ENCODE data around the gene NXN.
"Not testable (repeated sequence)": the region's sequence is repeated elsewhere in the genome, so short reads cannot be mapped to it uniquely, and the experiment has no call there.

NXN gene

DNA sequence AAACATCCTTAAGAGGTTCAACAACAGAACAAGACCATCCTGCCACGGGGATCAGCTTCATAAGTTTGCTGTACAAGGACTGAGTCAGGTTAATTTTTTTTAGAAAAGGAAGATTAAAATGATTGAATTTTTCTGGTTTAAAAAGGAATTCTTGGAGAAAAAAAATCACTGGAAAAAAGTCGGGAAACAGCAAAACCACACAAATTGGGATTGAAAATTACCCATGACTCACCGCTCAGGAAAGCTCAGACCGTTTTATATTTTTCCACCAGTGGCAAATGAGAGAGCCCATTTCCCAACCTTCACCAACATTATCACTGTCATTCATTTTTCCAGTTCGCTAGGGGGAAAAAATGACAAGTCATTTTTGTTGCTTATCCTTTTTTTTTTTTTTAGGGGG, 150.8 kb downstream of the NXN start:
- DNase-seq = no peak
- intact Hi-C loops (cut with DNase I) = no loop called here

DNA sequence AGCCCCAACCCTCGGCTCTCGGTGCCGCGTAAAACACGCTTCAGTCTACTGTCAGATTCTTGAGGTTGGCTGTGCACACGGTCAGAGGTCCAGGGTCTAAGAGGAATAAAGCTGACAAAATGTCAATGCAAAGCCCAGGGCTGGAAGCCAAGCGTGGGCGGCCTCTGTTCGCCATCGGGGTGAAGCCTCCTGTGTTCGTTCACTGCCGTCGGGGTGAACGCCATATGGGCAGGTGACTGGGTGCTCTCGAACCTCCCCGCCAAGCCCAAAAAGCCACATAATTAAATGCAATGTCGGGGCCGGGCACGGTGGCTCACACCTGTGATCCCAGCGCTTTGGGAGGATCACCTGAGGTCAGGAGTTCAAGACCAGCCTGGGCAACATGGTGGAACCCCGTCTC, 152.8 kb downstream of the NXN start:
- intact Hi-C loops (cut with DNase I) = no loop called here
- DNase-seq = no peak

DNA sequence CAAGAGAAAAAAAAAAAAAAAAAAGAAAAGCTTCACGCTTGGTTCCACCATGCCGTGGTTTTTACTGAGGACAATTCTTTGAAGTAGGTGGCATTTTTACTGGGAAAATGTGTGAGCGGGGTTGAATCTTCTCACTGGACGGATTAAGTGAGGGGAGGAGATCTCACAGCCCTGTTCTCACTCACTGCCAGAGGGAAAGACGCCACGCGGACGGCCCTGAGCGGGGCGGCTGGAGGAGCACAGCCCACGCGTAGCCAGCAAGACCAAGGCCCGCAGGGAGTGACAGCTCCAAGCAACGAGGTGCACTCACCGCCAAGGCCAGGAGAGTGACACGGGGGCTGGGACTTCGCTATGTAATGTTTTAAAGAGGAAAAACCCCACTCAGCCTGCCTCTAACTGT, 154.4 kb downstream of the NXN start:
- intact Hi-C loops (cut with DNase I) = no loop called here
- no peak for DNase-seq

DNA sequence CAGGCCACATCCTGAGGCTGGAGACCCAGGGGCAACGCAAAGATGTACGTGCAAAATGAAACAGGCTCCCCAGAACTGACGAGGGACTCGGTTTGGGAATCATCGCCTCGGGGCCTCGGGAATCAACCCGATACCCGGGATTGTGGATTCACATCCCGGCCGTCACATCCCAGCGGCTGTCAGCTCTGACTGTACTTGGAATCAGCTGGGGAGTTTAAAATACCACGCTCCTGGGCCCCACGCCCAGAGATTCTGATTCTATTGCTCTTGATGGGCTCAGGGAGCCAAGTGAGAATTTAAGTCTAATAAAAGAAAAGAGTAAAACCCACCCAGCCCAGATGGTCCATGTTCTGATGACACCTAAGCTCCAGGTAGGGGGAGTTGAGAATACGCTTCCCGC, 155.2 kb downstream of the NXN start:
- intact Hi-C loops (cut with DNase I) = no loop called here
- no peak for DNase-seq

DNA sequence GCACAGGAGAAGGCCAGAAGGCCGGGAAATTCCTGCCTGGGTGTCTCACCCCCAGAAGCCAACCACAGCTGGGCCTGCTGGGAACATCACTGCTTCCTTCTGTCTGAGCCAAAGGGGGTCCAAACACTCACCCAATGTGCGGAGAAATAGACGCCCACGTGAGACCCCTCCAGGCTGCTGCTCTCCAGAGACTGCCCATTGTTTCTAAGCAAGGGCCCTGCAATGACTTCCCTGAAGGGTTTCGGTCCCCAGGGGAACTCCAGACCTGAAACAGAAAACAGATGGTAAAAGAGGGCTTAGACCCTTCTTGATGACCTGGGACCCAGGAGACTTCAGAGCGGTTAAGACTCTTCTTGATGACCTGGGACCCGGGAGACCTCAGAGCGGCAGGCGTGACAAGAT, 156.1 kb downstream of the NXN start:
- intact Hi-C loops (cut with DNase I) = no loop called here
- DNase-seq = no peak

DNA sequence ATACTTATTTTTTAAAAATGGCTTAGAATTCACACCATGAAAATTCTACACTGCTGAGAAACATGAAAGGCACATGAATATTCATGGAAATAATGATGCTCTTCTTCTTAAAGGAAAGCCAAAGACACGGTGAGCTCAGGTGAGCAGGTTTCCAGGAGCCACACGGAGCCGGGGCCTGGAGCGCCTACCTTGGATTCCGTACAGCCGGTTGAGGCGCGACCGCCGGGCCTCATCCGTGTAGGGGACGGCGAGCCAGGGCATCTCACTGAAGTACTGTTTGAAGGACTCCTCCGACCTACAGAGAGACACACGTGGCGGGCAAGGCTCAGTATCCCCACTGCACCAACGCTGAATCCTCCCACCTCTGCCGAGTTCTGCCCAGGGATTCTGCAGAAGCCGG, 160.3 kb downstream of the NXN start:
- DNase-seq = no peak
- intact Hi-C loops (cut with DNase I) = no loop called here

DNA sequence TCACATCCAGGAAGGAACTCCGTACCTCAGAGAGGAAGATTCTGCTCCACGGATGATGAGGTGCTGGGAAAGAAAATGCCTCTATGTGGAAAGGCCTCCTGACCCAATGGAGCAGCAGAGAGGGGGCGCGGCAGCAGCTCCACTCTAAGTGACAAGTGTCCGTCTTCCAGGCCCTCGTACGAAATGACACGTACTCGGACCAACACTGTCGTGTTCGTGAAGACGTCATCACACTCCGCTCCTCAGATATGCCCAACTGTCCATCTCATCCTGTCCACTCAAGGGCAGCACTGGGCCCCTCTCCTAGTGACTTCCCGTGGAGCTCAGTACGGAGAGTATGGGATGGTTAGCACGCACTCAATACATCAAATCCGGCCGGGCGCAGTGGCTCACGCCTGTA, 165.2 kb downstream of the NXN start:
- DNase-seq = no peak

DNA sequence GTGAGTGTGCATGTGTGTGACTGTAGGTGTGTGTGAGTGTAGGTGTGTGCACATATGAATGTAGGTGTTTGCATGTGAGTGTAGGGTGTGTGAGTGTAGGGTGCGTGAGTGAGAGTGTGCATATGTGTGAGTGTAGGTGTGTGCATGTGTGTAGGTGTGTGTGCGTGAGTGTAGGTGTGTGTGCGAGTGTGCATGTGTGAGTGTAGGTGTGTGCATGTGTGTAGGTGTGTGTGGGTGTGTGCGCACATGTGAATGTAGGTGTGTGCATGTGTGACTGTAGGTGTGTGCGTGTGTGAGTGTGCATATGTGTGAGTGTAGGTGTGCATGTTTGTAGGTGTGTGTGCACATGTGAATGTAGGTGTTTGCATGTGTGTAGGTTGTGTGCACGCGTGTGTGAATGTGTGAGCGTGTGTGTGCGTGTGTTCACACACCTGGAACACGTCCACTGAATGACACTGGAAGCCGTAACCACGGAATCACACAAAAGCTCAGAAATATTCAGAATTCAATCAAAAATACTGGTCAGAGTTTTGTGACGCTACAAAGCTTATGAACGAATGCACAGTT, 166.9 kb downstream of the NXN start:
- intact Hi-C loops (cut with DNase I) = no loop called here
- no peak for DNase-seq

More for the DNA sequence above, 165.2 kb downstream of the NXN start:
- intact Hi-C loops (cut with DNase I) = no loop called here

DNA sequence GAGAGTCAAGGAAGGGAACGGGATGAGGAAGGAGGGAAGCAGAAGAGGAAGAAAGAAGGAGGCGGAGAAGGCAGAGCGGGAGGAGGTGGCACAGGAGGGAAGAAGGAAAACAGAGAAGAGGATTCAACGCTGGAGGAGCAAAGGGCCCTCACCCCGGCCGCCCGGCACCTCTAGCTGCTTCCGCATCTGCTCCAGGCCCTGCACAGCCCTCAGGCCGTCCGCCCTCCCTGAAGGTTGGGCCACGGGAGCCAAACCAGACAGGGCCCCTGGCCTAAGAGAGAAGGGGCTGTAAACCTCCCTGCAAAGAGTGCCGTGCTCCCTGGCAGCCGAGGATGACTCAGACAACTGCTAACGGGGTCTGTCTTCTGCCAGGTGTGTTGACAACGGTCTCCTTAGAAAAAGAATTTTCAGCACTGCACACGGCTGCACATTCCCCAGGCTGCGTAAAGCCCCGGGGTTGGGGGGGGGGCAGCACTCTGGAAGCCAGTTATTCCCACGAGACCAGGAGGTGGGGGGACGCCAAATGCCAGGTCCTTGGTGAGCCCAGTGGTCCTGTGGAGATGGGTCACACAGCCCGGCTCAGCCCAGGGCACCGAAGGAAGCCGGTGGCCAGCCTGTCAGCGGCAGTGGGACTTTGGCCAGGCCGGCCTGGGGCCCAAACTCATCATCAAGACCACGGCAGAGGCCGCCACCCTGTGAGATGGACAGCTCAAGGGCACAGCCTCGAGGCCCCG, 168.4 kb downstream of the NXN start:
- no peak for DNase-seq

DNA sequence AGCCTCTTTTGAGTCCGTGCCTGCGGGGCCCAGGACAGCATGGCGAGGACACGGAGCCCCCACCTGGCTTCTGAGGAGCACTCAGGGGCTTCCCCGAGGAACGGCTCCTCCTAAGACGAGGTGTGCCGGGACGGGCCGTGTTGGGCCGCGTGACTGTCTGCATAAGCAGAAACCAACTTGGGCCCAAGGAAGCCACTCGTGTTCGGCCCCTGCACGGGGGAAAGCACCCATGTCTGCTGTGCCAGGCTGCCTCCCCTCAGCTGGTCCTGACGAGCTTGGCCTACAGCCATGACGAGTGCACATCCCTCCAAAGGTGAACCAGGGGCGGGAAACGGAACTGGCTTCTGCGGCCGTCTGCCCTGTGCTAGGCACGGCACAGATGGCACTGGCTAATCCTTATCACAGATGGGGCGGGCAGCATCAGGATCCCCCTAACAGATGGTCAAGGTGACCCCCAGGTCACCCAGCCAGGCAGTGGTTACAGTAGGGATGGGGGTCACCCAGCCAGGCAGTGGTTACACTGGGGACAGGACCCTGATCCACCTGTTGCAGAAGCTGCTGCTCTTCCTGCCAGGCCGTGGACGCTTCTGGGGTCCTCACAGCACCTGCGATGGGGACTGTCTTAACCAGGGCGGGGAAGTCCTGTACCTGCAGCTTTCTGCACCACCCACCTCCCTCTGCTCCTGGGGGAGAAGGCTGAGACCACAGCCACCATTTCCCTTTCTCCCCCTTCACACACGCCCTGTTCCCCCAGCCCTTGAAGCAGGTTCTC, 171.9 kb downstream of the NXN start:
- peak in 1 of 42 donors; percentile 16 for DNase-seq
- intact Hi-C loops (cut with DNase I) = no loop called here

More for the DNA sequence above, 168.4 kb downstream of the NXN start:
- intact Hi-C loops (cut with DNase I) = no loop called here

DNA sequence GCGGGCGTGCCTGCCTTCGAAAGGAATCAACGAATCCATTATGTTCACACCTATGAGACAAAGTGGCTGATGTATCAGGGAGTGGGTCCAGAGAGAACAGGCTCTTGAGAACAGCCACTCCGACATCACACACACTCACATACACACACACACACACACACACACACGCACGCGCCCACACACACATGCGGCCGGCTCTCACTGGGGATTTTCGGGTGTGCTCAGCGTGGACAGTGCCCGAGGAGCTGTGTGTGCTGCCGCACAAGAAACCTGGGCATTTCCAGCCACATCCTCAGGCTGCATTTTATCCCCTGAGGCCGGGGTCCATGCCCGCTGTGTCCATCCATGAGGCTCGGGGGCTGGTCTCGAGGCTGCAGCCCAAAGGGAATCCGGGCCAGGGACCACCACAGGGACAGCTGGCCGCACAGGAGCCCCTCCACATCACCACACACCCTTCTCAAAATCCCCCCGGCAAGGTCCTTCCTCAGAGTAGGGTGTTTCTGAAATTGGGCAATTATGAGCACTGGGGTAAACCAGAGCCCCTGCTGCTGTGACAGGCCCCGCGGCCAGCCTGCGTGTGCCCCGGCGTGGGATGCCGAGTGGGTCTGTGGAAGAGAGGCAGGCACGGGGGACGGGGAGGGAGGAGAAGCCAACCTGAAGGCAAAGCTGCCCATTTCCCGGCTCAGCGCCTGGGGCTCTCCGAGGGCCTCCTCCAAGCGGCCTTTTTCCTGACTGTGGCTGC, 172.6 kb downstream of the NXN start:
- intact Hi-C loops (cut with DNase I) = no loop called here
- DNase-seq = peak in 1 of 42 donors; percentile 10

DNA sequence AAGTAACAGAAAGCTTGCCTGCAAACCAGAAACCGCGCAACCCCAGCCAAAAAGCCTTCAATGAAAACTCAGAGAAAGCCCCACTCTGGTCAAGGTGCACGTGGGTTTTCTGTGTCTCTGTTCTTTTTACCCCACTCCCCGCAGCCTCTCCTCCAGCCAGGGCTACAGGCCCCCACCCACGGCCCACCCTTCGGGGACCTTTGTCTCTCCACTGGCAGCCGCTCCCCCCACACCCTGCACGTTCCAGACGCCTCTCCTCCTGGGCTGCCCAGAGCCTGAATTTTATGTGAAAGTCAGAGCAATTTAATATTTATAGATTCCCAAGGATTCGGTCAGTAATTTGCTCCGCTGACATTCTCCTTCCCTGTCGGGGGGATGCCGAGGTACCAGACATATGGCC, 173.2 kb downstream of the NXN start:
- no peak for DNase-seq
- intact Hi-C loops (cut with DNase I) = no loop called here

DNA sequence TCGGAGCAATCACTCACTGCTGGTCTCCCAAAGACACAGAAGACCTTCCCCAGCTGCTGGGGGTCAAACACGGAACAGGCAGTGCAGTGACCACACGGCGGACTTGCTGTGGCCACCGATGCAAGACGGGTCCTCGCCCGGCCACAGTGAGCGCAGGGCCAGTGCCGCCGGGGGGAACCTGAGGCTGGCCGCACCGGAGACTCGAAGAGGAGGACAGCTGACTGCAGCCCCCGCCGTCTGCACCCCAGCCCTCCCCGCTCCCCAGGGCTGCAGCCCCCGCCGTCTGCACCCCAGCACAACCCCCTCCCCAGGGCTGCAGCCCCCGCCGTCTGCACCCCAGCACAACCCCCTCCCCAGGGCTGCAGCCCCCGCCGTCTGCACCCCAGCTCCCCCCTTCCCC, 173.7 kb downstream of the NXN start:
- intact Hi-C loops (cut with DNase I) = not testable (repeated sequence)

DNA sequence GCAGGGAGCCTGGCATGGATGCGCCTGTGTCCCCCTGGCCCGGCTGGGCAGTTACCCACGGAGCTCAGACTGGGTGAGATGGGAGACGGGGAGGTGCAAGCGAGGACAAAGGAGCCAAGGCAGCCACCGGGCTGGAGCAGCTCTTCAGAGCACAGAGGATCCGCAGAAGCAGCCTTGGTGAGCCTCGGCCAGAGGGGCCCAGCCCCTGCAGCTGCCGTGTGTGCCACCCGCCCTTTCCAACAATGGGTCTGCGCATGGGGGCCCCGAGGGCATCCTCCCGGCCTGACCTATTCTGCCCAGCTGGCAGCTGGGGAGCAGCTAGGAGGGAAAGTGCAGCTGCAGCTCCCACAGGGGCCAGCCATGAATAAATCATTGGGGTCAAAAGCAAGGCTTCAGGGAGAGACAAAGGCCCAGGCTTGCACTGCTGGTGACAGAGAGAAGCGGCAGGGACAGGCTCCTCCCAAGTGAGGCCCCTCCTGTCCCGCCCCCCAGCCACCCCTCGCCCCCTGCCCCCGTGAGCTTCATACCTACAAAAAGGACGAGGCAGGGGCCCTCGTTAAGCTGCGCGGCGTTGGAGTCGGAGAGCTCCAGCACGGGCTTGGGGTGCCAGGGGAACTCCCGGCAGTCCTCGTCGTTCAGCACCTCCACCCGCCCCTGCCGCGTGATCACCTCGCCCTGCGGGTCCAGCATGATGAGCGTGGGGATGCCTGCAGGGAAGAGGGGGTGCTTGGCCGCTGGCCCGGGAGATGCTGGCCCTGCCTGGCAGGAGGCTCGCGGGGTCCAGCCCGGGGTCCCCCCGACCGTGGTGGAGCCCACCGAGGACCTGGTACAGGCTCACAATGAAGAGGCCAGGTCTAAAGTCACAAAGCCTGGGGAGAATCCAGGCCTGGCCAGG, 174.8 kb downstream of the NXN start:
- DNase-seq = peak in 19 of 42 donors; percentile 11 to 66 (median 43)
- intact Hi-C loops (cut with DNase I) = no loop called here

More for the DNA sequence above, 173.7 kb downstream of the NXN start:
- DNase-seq = not testable (repeated sequence)

DNA sequence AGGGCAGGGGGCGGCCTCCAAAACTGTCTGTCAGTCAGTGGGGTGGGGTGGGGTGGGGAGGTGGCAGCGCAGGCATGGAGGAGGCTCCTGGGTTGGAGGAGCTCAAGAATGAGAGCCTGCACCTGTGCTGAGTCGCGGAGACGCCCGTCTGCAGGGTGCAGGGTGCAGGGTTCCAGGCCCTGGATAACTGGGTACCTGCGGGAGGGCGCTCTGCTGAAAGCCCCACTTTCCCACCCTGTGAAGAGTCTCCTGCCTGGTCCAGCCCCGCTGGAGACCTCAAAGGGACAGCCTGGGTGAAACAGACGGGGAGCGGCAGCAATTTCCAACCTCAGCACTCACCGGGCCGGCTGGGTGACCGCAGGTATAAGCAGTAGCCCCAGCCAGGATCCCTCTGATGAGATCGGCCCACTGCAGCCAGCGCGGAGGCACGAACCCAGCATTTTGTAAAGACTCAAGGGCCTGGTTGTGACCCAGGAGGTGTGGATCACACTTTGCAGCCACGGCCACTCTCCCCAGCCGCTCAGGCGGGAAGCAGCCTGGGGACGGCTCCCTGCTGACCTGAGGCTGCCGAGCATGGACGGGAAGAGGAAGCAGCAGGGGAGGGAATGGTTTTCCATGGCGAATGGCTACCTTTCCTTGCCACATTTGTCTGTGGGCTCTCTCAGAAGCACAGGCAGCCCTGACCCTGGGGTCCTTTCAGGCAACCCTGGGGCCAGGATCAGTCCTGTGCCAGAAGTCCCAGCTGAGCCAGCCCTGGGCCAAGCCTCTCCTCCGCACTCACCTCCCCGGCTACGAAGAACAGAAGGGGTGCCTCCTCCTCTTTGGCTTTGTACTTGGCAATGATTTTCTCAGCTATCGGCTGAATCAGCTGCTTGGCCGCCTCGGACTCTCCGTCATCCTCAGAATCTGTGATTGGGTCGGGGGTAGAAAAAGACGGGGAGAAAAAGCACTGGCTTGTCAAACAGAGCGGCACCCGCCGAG, 176.4 kb downstream of the NXN start:
- intact Hi-C loops (cut with DNase I) = no loop called here
- DNase-seq = peak in 1 of 42 donors; percentile 20

DNA sequence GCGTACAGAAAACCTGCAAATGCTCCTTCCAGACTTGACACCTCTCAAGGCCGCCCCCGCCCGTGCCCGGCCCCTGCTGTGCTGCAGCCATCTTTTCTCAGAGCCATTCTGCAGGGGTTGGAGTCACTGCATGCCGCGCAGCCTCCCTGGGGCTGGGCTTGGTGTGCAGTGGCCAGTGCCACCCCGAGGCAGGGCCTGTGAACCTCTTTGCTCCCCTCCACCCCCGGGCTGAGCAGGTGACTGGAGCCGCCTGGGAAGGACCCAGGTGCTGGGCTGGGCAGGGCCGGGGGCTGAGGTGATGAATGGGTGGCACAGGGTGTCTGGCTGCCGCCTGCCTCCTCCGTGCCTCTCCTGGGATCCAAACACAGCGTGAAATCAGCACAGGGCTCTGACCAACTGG, 177.1 kb downstream of the NXN start:
- peak in 1 of 42 donors; percentile 21 for DNase-seq
- intact Hi-C loops (cut with DNase I) = no loop called here

DNA sequence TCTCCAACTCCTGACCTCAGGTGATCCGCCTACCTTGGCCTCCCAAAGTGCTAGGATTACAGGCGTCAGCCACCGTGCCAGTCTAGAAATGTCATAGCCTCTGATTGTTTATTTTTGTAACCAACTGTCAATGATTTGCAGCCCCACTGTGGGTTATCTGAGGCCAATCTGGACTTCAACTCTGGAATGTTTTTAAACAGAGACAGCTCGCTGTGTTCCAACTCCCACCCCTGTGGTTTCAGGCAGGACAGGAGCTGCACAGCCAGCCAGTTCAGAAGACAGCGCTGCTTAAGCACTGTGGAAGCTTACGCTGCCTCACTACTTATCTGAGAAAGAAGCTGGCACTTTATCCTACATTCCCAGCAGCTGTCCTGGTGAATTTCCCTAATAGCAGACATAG, 177.9 kb downstream of the NXN start:
- DNase-seq = no peak
- intact Hi-C loops (cut with DNase I) = no loop called here
